Spleen (tissue), 7 donors: ENCODE measurements around the gene ZNF264.

Experiments used
- CTCF ChIP-seq, 11 experiments: fragments of 200-600 bp in 7 of 11; fragments of 450-650 bp in 4 of 11; sonication (generic) in 4 of 11; IDR thresholded peaks in 8 of 11; conservative IDR thresholded peaks in 3 of 11; 1 replicate in 7 of 11; 2 replicates in 4 of 11; pipeline versions ENCODE4 v1.4.0 to v1.8.0; 2016 to 2021; ENCODE audit warnings: antibody characterized with exemption in 11 of 11, inconsistent platforms in 4 of 11, mild to moderate bottlenecking in 1 of 11
- POLR2A ChIP-seq, 3 donors: fragments of 450-650 bp; IDR thresholded peaks; one replicate each; pipeline ENCODE4 v1.5.1; 2017; ENCODE audit warnings: antibody characterized with exemption in 3 of 3, mild to moderate bottlenecking in 1 of 3
- POLR2AphosphoS5 ChIP-seq, 3 donors: sonication (generic); formaldehyde crosslinking; IDR thresholded peaks; one replicate each; pipeline ENCODE4 v1.5.1; 2017; ENCODE audit warnings: antibody characterized with exemption in 3 of 3
- donor health status: DM: no; HTN: no; CAD: no; lungs with moderate emphysema.
- donor health status: DM: no; HTN: no; CAD: no.
- donor health status: DM: no; HTN: no; CAD: no.

DNA sequence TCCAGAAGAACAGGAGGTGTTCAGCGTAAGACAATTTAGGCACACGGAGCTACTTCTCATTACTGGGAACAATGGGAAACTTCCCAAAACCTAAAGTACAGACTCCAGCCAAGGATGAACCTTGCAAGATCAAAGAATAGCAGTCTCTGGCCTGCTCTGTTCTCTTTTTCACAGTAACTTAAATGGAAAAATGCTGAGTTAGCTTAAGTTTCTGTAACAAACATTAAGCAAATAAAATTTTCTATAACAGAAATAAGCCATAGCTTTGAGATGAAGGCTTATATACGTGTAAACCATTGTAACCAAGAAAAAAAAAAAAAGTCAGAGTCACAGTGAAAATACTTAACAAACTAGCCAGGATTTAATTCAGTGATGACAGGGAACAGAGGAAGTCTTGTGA lies 70.7 kb downstream of the ZNF264 start:
- TF ChIP-seq CTCF (IDR thresholded peaks at IDR 0.05 in 8 of 11, conservative IDR thresholded peaks at IDR 0.05 in 3 of 11): no peak
- no peak for TF ChIP-seq POLR2A (IDR thresholded peaks at IDR 0.05)
- no peak for TF ChIP-seq POLR2AphosphoS5 (IDR thresholded peaks at IDR 0.05)
